Tibial nerve (tissue), 4 donors: Measurements from ENCODE around the gene PTH1R. TPM values are rescaled to one million over a fixed set of nuclear protein-coding genes. Genes with fewer than 3 reads are reported as not detected.
A peak's percentile ranks its signal among the peaks of the same experiment; 100 is the strongest.

Source experiments
- DNase-seq, 2 donors: peaks; one replicate each; pipeline ENCODE4 v3.0.0-alpha.2; 2019; ENCODE audit warnings: low spot score in 2 of 2
- H3K27ac ChIP-seq, 4 donors: fragments of 200-600 bp; sonication (generic) in 3 of 4; one replicate each; pipeline ENCODE4 v1.5.1; 2017 to 2019; ENCODE audit warnings: mild to moderate bottlenecking in 1 of 4
- H3K27me3 ChIP-seq, 2 donors: fragments of 200-600 bp; sonication (generic) in 1 of 2; one replicate each; pipeline versions ENCODE4 v1.5.1 to v1.6.0; 2017 to 2019
- H3K36me3 ChIP-seq, 3 donors: fragments of 200-600 bp; sonication (generic); one replicate each; pipeline ENCODE4 v1.5.1; 2018 to 2019
- H3K4me1 ChIP-seq, 4 donors: fragments of 200-600 bp; sonication (generic) in 3 of 4; one replicate each; pipeline ENCODE4 v1.5.1; 2017 to 2019
- H3K4me3 ChIP-seq, 4 donors: fragments of 200-600 bp; sonication (generic) in 3 of 4; one replicate each; pipeline ENCODE4 v1.5.1; 2017 to 2019; ENCODE audit warnings: mild to moderate bottlenecking in 1 of 4, moderate library complexity in 1 of 4
- H3K9me3 ChIP-seq, 4 donors: fragments of 200-600 bp; sonication (generic) in 3 of 4; one replicate each; pipeline ENCODE4 v1.5.1; 2017 to 2019
- EP300 ChIP-seq, 2 donors: sonication (generic); formaldehyde crosslinking; IDR thresholded peaks; one replicate each; pipeline ENCODE4 v1.6.1; 2017; ENCODE audit warnings: antibody characterized with exemption in 2 of 2, mild to moderate bottlenecking in 1 of 2
- POLR2A ChIP-seq, 2 donors: fragments of 450-650 bp; IDR thresholded peaks; one replicate each; pipeline ENCODE4 v1.6.1; 2017; ENCODE audit warnings: antibody characterized with exemption in 2 of 2, mild to moderate bottlenecking in 2 of 2, moderate library complexity in 2 of 2
- WGBS, 2 donors: methylation state at CpG; one replicate each; pipeline ENCODE4 v1.1.5; 2018; 5-methylcytosine and 5-hydroxymethylcytosine counted together
- total RNA-seq, 4 donors: library from RNA; depleted of rRNA; stranded (reverse); fragments of >200 nt; gene quantifications; one replicate each; pipeline ENCODE4 v1.1.0, GENCODE V29; 2016
- TF ChIP-seq, protein P1 (sequence below), 5 experiments: fragments of 200-600 bp in 3 of 5; fragments of 450-650 bp in 2 of 5; sonication (generic) in 3 of 5; IDR thresholded peaks; one replicate each; pipeline ENCODE4 v1.5.1; 2016 to 2019; ENCODE audit warnings: antibody characterized with exemption in 5 of 5, mild to moderate bottlenecking in 3 of 5, moderate library complexity in 2 of 5

Gene PTH1R
- total RNA-seq, 4 donors from 2014 or later: 8.1 to 14.3 (median 13.6) TPM

DNA sequence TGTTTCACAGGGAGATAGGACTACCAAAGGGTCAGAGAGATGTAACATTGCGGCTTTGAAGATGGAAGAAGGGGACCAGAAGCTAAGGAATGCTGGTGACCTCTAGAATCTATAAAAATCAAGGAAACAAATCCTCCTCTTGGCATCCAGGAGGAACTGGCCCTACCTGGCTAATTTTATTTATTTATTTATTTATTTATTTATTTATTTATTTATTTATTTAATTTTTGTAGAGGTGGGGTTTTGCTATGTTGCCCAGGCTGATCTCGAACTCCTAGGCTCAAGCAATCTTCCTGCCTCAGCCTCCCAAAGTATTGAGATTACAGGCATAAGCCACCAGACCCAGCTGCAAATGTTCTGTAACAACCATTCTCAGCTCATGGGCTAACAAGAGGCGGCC lies 34.0 kb upstream of the PTH1R start:
- Histone ChIP-seq H3K36me3 (no peaks in the 10 kb centered on the region), H3K4me1 (peaks cover 0 to 40% (median 11%) of the 10 kb centered on the region in 4 donors), H3K27ac (no peak overlapping the region), H3K4me3 (no peak overlapping the region), H3K27me3 (no peaks in the 10 kb centered on the region), H3K9me3 (peaks cover 0 to 49% (median 12%) of the 10 kb centered on the region in 4 donors)
- WGBS, 2 donors: 93 to 99% methylated on average over 3 of the region's 3 CpGs
- TF ChIP-seq, protein P1, sequence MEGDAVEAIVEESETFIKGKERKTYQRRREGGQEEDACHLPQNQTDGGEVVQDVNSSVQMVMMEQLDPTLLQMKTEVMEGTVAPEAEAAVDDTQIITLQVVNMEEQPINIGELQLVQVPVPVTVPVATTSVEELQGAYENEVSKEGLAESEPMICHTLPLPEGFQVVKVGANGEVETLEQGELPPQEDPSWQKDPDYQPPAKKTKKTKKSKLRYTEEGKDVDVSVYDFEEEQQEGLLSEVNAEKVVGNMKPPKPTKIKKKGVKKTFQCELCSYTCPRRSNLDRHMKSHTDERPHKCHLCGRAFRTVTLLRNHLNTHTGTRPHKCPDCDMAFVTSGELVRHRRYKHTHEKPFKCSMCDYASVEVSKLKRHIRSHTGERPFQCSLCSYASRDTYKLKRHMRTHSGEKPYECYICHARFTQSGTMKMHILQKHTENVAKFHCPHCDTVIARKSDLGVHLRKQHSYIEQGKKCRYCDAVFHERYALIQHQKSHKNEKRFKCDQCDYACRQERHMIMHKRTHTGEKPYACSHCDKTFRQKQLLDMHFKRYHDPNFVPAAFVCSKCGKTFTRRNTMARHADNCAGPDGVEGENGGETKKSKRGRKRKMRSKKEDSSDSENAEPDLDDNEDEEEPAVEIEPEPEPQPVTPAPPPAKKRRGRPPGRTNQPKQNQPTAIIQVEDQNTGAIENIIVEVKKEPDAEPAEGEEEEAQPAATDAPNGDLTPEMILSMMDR (IDR thresholded peaks at IDR 0.05): no peak
- no peak for TF ChIP-seq POLR2A (IDR thresholded peaks at IDR 0.05)
- no peak for TF ChIP-seq EP300 (IDR thresholded peaks at IDR 0.05)
- no peak for DNase-seq

DNA sequence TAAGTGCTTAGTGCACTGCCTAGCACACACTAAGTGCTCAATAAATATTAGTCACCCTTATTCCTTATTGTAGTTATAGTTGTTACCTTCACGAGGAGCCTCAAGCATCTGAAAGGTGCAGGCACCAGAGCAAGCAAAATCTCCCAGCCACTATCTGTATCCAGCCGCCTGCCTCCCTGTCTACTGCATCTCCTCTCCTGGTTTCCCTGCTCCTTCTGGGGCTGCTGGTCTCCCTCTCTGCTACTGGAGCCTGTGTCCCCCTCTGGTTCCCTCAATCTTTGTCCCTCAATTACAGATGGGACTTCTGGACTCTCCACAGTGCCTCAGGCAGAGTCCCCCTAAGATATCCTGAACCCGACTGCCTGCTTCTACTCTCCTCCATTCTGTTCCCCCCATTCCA lies 33.1 kb upstream of the PTH1R start:
- no peaks in the 10 kb centered on the region for H3K36me3 ChIP-seq
- WGBS, 2 donors: 70 to 82% methylated on average over 3 of the region's 3 CpGs
- no peaks in the 10 kb centered on the region for H3K27me3 ChIP-seq
- peaks cover 0 to 40% (median 8%) of the 10 kb centered on the region in 4 donors for H3K9me3 ChIP-seq
- no peak overlapping the region for H3K4me3 ChIP-seq
- peak overlapping the region in 2 of 4 donors; percentile 79 to 88 for H3K27ac ChIP-seq
- peaks cover 0 to 44% (median 11%) of the 10 kb centered on the region in 4 donors for H3K4me1 ChIP-seq
- no peak for DNase-seq
- TF ChIP-seq, protein P1 (IDR thresholded peaks at IDR 0.05): no peak
- no peak for TF ChIP-seq POLR2A (IDR thresholded peaks at IDR 0.05)
- no peak for TF ChIP-seq EP300 (IDR thresholded peaks at IDR 0.05)

DNA sequence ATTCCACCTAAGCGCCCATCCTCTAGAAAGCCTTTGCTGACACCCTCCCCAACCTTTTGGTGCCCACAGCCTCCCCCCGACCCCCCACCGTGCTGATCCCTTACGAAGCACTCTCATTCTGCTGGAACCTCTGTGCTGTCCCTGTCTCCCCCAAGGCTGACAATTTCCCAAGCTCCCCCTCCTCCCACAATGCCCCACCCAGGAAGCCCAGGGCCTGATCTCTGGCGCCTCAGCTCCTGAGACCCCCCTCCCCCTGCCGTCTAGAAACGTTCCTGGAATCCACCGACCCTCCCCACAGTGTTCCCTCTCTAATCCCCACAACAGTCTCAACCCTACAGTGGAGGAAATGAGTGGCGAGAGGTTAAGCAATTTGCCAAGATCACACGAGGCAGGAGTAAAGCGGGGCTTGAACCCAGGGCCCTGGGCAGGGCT lies 32.6 kb upstream of the PTH1R start:
- H3K9me3 ChIP-seq: peaks cover 0 to 35% (median 6%) of the 10 kb centered on the region in 4 donors
- TF ChIP-seq POLR2A (IDR thresholded peaks at IDR 0.05) (no peak), EP300 (IDR thresholded peaks at IDR 0.05) (no peak)
- TF ChIP-seq, protein P1 (IDR thresholded peaks at IDR 0.05): no peak
- peak overlapping the region; percentile 36 to 69 (median 51) for H3K4me3 ChIP-seq
- 24 to 26% methylated on average over 11 of the region's 11 CpGs for WGBS, 2 donors
- no peaks in the 10 kb centered on the region for H3K36me3 ChIP-seq
- DNase-seq: no peak
- peaks cover 0 to 44% (median 11%) of the 10 kb centered on the region in 4 donors for H3K4me1 ChIP-seq
- no peaks in the 10 kb centered on the region for H3K27me3 ChIP-seq
- peak overlapping the region; percentile 77 to 88 (median 78) for H3K27ac ChIP-seq

DNA sequence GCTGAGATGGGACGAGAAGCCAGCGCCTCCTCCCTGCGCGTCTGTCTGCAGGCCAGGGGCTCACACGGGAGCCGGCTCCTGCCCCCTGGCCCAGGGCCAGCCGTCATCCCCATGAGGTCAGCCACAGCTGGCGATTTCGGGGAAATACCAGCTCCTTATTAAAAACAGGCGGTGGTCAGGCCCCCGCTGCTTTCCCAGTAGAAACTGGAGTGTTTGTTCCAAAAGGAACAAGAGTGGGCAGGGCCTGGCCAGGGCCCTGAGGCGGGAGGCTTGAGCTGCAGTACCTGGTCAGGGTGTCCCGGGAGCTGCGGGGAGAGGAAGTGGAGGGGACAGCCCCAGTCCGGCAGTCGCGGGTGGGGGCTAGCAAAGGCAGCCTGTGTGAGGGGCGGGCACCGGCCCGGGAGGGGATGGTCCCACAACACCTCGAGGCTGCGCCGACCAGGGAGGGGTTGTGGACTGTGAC lies 32.1 kb upstream of the PTH1R start:
- peak overlapping the region; percentile 36 to 69 (median 51) for H3K4me3 ChIP-seq
- TF ChIP-seq, protein P1 (IDR thresholded peaks at IDR 0.05): no peak
- peak; percentile 67 to 88 for TF ChIP-seq EP300 (IDR thresholded peaks at IDR 0.05)
- no peak for TF ChIP-seq POLR2A (IDR thresholded peaks at IDR 0.05)
- no peaks in the 10 kb centered on the region for H3K36me3 ChIP-seq
- peaks cover 0 to 44% (median 11%) of the 10 kb centered on the region in 4 donors for H3K4me1 ChIP-seq
- 0 to 3% methylated on average over 7 to 20 of the region's 23 CpGs for WGBS, 2 donors
- peak; percentile 72 to 81 for DNase-seq
- H3K27ac ChIP-seq: peak overlapping the region; percentile 77 to 88 (median 78)
- no peaks in the 10 kb centered on the region for H3K27me3 ChIP-seq
- H3K9me3 ChIP-seq: peaks cover 0 to 30% (median 4%) of the 10 kb centered on the region in 4 donors

DNA sequence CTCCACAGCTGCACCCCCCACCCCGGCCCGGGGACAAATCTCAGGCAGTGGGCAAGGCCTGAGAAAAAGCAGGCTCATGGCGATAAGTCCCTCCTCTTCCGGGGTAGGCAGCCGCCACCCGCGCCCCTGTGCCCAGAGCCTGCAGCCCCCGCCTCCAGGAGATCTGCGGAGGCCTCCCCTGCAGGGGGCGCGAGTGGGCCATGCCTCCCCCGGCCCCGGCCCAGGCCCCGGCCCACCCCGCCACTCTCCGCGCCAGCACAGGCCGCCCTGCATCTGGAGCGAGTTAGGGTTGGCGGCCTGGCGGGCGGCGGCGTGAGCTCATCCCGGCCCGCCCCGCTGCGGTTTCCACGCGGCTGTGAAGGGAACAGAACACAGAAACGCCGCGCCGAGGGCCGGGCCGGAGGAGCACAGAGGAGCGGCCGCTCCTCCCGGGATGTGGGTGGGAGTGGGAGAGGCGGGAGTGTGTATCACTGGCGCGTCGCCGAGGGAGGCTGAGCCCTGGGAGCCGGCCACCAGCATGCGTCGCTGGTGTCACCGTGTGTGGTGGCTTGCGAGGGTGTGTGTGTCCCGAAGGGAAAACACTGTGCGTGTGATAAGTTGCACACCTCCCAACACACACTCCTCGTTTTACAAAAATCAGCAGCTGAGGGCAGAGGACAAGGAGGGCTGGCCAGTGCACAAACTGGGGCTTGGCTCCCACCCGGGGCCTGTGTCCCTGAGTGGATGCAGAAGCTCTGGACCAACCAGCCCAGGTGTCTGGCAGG lies 31.5 kb upstream of the PTH1R start:
- Histone ChIP-seq H3K36me3 (no peaks in the 10 kb centered on the region), H3K27ac (peak overlapping the region; percentile 77 to 88 (median 78))

More for the DNA sequence above, 31.5 kb upstream of the PTH1R start:
- Histone ChIP-seq H3K4me3 (peak overlapping the region; percentile 36 to 69 (median 51)), H3K27me3 (no peaks in the 10 kb centered on the region), H3K9me3 (peaks cover 0 to 24% (median 1%) of the 10 kb centered on the region in 4 donors), H3K4me1 (peaks cover 0 to 44% (median 11%) of the 10 kb centered on the region in 4 donors)
- DNase-seq: peak; percentile 65 to 72
- TF ChIP-seq EP300 (IDR thresholded peaks at IDR 0.05) (peak in 1 of 2 donors; percentile 55), POLR2A (IDR thresholded peaks at IDR 0.05) (no peak)
- TF ChIP-seq, protein P1 (IDR thresholded peaks at IDR 0.05): peak; percentile 54 to 78 (median 59)
- WGBS, 2 donors: 2% methylated on average over 19 to 20 of the region's 53 CpGs
